Activated effector memory CD4-positive, alpha-beta T cell treated with anti-CD3 and anti-CD28 coated beads, Interleukin-2, amount 50 U/mL, for 16 hours (primary cell): ENCODE results near the gene CEP192.
"Not testable (repeated sequence)": the region's sequence is repeated elsewhere in the genome, so short reads cannot be mapped to it uniquely, and the experiment has no call there.

Experiments used
- DNase-seq: peaks from one replicate; pipeline ENCODE4 v3.0.0-alpha.2; 2020

The CEP192 gene

DNA sequence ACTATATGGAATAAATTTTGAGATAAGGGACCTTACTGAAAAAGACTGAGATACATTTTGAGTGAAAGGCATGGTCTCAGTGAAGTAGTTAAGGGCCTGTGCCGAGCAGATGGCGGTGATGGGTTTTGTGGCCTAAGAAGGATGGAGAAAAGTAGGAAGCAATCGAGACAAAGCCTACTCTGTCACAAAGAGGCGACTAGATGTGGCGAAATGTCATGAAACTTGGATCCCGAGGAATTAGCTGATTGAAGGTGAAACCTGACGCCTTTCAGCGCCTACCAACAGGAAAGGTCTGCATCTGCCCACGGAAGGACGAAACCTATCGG lies 558 bp upstream of the CEP192 start:
- DNase-seq, result no peak

DNA sequence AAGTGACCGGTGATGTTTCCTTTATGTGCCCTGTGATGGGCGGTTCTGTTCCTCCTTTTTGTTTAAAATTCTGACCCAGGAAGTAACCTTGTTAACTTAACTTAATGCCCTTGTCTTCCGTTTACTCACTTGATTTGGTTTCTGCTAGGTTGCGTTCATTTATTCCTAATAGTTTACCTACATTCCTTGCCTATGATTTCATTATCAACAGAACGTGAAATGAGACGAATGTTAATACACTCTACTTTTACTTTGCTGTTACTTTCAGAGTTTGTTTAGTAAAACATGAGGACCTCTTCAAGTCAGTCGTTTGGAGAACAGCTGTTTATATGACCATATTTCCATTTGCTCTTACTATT lies 638 bp downstream of the CEP192 start:
- DNase-seq, result no peak

DNA sequence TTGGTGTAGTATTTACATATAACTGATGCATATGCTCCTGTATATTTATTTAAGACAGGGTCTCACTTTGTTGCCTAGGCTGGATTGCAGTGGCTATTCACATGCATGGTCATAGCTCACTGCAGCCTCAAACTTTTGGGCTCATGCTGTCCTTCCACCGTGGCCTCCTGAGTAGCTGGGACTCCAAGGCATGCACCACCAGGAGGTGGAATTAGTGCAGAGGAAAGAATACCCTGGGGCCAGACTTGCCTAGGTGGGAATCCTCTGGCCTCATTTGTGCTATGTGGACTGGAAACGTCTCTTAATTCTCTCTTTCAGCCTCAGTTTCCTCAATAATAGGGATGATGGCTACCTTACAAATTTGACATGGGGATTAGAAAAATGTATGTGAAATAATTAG lies 2.3 kb downstream of the CEP192 start:
- no peak for DNase-seq

DNA sequence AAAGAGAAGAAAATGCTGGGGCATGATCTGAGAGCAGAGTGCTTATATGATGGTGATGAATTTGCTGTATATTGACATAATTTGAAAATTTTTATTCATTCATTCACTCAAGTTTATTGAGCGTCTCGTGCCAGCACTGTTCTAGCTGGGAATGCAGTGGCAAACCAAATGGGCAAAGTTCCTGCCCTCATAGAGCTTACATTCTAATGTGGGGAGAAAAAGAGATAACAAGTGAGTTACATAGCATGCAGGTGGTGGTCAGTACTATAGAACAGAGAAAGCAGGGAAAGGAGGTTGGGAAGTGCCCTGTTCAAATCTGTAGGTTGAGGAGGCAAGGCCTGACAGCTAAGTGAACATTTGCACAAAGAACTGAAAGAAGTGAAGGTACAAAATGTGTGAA lies 4.3 kb downstream of the CEP192 start:
- no peak for DNase-seq

DNA sequence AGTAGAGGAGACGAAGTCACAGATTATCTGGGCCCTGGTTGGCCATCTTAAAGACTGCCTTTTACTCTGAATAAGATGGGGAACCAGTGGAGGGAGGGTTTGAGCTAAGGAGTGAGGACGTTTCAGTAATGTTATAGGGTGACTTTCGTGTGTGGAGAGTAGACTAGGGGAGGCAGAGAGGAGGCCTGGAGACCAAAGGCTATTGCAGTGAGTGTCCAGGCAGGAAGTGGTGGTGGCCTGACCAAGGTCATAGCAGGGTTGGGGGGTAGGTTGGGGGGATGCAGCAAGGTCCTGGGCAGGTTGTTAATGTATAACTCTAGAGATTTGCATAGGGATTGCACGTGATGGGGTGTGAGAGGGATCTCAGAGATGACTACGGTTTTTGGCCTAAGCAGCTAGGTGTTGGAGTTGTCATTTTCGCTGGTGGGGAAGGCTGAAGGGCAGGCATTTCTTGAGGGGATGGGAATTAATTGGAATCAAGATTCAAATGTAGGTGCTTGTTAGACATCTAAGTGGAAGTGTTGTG lies 4.9 kb downstream of the CEP192 start:
- no peak for DNase-seq

DNA sequence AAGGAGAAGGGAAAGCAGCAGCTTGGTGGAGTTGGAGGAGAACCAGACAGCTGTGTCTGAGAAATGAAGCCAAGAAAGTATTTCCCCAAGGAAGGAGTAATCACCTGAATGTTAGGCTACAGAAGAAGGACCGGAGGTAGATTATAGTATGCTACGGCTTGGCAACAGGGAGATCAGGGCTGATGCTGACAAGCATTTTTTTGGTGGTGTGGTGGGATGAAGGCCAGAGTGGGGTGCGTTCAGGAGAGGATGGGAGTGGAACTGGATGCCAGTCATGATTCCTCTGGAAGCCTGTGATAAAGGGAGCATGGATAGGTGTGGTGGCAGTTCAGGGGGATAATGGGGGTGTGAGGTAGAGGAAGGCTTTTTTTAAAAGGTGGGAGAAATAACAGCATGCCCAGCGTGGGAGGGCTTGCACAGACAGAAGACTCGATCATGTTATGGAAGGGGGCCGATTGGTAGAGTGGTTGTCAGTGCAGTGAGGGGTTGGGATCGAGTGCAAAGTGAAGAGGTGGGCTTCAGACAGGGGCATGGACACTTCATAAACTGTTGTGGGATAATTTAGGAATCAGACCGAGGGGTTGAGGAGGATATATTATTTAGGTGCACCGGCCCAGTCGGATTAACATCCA lies 5.6 kb downstream of the CEP192 start:
- DNase-seq, result no peak

DNA sequence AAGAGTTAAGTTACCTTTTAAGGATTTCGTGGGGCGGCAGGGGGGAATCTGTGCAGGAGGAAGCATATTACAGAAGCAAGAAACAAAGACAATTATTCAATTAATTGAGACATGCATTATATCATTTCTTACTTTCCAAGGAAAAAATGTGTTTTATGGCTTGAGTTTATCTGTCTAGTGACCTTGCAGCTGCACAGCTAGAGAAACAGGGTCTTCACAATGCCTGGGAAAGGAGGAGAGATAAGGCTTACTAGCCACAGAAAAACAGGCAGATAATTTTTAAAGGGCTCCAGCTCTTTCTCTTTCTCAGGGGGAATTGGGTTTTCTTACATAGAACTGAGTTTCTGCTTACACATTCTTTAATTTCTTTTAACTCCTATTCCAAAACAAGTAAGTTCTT lies 6.2 kb downstream of the CEP192 start:
- DNase-seq, result not testable (repeated sequence)

DNA sequence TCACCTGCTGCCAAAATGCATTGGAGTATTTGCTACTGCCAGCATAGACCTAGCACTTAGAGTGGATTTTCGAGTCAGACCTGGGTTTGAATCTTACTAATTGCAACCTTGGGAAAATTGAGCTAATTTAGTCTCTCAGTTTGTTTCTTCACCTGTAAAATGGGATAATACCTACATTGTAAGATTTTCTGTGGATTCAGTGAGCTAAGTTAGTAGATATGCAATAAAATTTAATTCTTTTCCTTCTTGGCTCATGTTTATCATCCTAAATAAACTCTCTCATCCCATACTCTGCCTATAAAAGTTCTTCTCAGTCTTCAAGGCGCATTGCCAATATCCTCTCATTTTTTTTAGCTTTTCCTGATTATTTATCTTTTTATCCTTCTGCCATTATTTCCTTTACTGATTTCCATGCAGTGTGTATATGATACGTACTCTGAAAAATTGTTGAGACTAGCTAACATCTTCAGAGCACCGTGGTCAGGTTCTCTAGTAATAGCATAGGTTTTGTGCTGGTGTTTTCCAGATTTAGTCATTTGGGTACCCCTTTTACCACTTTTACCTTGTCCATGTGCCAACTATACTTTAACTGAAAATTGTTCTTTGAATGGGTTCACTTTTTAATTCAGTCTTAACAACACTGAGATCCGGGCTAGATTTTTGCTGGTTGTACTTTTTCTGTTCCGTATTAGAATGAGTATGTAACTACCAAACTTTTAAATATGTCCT lies 7.3 kb downstream of the CEP192 start:
- no peak for DNase-seq

DNA sequence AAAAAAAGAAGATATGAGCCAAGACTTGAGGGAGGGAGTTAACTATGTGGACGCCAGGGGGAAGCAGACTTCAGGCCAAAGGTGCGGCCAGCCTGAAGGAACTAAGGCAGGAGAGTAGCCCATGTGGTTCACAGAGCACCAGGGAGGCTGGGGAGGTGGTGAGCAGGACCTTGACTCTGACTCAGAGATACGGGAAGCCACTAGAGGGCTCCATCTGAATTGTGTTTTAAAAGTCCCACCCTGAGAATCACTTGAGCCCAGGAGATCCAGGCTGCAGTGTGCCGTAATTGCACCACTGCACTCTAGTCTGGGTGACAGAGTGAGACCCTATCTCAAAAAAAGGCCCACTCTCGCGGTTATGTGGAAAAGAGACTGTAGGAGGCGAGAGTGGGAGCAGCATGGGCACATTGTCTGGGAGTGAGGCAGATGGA lies 12.3 kb downstream of the CEP192 start:
- DNase-seq, result no peak

DNA sequence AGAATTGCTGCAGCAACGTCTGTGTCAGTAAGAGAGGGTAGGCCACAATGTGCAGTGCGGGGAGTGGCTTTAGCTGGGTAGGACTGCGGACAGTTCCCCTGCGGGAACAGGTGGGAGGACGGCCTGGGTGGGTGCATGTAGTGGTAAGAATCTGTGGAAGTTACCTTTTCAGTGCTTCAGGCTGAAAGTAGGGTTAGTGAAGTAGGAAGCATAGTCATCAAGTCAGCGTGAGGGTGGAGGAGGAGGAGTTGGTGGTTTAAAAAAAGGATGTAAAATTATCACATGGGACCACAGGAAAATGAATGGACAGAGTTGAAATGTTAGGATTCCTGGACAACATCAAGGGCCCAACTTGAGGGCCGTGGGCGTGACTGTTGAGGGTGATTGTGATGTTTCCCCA lies 13.2 kb downstream of the CEP192 start:
- no peak for DNase-seq

DNA sequence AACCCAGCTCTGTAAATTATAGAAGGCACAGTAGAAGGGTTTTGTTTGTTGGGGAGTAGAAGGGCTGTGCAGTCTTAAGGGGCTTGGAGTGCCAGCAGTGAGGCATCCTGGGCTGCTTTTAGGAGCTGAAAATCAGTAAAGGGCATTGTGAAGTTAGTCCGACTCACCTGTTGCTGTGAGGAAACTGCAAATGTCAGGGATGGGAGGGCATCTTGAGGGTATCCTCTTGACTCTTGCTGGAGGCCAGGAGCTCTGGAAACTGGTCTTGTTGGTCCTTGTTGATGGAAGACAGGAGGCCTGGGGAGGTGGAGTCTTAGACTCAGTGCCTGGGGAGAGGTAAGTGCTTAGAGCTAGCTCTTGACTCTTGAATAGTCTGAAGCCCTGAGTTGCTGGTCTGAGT lies 14.1 kb downstream of the CEP192 start:
- no peak for DNase-seq

DNA sequence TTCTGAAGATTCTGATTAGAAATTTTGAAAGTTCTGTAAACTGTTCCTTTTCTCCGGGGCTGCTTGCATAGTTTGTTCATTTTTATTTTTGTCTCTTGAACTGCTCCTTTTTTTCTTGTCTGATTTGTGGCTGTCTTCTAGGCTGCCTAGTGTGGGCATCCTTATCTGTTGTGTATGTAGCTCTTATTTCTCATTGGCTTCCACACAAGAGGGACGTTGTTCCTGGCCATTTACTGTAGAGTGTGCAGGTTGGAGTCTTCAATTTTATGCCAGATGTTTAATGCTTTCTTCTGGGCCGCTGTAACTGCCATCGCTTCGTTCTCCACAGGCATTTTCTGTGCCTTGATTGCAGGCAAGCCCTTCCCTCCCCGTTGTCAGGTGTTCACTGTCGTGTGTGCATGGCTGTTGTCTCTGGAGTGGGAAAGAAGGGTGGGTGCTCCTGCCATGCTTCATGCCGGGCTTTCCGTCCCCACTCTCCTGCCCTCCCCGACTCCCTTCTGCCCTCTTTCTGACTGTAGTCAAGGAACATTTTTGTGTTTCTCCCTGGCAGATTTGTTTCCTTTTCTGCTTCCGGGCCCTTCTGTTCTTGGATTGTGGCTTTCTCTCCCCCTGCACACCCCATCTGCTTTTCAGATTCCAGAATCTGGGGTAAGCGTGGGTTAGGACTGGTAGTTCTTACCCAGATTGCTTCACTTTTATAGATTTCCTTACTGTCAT lies 15.5 kb downstream of the CEP192 start:
- no peak for DNase-seq

DNA sequence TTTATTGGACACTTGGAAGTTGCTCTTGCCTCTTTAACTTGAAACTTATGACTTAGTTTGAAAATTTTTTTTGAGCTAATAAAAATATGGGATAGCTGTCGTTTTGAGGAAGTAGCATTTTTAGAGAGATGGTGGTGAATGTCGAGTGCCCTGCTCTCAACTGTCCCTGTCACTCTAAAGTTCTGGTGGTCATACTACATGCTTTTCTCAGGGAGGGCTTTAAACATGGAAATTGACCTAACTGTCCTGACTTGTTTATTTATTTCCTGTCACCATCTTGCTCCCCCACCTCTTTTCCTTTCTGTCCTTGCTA lies 16.0 kb downstream of the CEP192 start:
- DNase-seq, result no peak

DNA sequence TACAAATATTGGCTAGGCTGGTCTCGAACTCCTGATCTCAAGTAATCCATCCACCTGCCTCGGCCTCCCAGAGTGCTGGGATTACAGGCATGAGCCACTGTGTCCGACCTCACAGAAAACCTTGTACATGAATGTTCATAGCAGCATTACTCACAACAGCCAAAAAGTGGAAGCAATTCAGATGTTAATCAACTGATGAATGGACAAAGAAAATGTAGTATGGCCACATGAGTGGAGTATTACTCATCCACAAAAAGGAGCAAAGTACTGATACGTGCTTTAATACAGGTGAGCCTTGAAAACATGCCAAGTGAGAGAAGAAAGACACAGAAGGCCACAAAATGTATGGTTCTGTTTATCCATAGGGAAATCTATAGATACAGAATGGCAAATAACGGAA lies 20.6 kb downstream of the CEP192 start:
- no peak for DNase-seq

DNA sequence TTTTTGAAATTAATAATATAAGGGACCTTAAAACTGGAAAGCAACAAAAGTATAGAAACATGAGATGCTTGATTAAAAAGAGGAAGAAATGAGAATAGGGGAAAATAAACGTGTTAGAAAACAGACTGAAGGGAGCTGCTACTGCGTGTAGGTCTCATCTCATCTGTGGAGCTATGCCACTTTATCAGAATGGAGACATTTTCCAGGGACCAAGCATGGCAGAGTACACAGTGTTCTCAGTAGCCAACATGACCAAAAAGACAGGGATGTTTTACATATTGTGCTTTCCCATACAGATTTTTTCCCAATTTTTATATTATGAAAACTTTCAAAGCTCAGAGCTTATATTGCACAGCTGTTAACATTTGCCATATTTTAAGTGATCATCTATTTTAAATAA lies 23.1 kb downstream of the CEP192 start:
- DNase-seq, result no peak

DNA sequence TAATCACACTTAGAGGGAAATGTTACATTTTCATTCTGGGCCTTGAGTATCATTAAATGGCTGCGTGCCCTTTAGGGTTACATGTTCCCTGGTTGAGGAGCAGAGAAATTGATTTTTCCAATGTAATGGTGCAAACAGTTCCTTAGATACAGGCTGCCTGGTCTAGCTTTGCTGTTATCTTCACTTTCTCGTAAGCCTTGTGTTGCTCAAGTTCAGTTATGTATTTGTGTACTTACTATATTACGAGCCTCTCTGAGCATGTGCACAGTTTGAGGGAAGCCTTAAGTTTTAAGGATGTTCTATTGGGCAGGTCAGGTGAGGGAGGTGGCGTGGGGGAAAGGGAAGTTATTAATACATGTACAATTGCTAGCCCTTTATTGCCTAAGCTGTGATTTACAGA lies 23.7 kb downstream of the CEP192 start:
- no peak for DNase-seq

DNA sequence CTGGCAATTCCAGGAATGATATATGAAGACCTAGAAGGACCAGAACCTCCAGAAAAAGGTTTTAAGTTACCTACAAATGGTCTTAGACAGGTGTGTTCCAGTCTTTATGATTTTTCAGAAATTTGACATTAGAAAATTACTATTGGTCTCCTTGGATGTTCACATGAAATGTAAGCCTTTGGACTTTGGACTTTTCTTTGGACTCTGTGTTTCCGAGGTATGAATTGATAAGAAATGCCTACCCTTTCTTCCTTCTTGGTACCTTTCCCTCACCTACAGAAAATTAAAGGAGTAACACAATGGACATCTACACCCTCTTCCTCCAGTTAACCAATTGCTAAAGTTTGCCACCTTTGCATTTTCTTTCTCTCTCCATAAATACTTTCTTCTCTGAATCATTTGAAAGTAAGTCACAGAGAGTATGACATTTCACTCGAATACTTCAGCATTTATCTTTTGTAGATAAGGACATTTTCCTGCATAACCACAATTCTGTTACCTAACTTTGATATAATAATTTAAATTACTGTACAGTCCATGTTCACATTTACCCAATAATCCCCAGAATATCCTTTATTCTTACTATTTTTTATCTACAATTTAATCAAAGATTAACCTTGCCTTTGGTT lies 26.2 kb downstream of the CEP192 start:
- DNase-seq, result no peak

DNA sequence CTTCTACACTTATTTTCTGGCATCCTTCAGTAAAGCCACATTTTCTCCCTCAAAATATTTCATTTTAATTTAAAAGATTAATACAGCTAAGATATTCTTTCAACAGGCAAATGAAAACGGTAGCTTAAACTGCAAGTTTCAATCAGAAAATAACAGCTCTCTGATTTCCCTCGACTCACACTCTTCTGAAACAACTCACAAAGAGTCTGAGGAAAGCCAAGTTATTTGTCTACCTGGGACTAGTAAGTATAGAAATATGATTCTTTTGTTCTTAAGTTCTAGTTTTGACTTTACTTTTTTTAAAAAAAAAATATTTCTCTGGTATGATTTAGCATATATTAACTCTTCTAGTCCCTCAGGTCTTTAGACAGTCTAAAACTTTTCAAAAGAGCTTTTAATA lies 27.2 kb downstream of the CEP192 start:
- DNase-seq, result no peak

DNA sequence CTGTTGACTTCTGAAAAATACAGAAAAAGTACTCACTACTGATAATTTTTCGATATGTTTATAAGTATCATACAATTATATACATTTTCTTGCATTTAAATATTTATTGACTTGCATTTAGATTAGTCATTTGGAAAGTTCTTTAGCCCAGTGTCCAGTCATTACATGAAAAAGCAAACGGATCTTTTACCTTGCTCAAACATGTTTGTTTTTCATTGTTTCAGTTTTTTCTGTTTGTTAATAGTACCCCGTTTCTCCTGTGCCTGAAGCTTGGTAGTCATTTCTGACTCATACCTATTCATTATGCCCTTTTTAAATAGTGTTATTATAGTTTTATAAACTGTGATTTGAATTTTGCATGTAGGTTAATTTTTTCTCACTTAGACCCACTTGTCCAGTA lies 28.1 kb downstream of the CEP192 start:
- DNase-seq, result no peak

DNA sequence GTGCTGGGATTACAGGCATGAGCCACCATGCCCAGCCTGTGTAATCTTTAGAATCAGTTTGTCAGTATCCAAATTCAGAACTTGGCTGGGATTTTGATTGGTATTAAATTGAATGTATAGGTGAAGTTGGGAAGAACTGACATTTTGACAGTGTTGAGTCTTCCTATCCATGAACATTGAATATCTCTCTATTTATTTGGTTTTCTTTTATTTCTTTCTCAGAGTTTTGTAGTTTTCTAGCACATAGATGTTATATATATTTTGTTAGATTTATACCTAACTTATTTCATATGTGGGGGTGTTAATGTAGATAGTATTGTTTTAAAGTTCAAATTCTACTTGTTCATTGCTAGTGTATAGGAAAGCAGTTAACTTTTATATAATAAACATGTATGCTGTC lies 31.5 kb downstream of the CEP192 start:
- DNase-seq, result no peak

DNA sequence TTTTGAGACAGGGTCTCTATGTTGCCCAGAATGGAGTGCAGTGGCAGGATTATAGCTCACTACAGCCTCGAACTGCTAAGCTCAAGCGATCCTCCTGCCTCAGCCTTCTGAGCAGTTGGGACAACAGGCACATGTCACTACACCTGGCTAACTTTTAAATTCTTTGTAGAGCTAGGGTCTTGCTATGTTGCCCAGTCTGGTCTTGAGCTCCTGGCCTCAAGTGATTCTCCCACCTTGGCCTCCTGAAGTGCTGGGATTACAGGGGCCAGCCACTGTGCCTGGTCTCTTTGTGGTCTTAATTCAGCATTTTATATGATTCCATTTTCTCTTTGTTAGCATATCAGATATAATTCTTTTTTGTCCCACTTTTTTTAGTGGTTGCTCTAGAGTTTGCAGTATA lies 34.1 kb downstream of the CEP192 start:
- DNase-seq, result no peak

DNA sequence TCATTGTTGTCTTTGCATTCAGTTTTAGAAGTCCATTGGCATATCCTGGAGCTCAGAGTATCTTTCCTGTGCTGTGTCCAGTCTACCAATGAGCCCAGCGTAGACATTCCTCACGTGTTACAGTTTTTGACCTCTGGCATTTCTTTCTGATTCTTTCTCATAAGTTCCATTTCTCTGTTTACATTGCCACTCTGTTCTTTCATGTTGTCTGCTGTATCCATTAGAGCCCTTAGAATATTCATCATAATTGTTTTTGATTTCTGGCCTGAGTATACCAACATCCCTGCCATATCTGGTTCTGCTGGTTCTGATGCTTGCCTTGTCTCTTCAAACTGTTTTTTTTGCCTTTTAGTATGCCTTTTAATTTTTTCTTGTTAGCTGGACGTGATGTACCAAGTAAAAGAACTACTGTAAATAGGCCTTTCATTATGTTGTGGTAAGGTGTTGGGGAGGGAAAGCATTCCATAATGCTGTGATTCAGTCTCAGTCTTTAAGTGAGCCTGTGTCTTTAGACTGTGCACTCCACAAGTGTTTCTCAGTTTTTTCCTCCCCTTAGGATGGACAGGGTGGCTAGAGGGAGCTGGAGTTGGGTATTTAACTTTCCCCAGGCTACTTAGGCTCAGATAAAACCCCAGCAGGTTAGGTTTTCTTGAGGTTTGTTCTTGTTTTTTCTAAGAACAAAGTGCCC lies 35.6 kb downstream of the CEP192 start:
- DNase-seq, result no peak

DNA sequence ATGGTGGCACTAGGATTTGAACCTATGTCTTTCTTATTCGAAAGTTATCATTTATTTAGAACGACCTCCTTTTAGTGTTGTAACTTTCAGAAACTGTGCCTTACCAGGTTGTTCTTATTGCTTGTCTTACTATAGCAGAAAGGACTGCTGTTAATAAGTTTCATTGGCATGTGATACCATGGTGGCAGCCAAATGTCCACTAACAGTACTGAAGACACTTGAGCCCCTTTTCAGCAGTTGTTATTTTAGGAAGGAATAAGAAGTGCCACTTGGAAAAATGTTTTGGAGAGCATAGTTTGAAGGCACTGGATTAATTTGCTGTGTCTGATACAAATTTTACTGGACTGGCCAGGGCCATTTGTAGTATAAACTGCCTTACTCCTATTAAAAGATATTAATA lies 37.7 kb downstream of the CEP192 start:
- DNase-seq, result no peak

DNA sequence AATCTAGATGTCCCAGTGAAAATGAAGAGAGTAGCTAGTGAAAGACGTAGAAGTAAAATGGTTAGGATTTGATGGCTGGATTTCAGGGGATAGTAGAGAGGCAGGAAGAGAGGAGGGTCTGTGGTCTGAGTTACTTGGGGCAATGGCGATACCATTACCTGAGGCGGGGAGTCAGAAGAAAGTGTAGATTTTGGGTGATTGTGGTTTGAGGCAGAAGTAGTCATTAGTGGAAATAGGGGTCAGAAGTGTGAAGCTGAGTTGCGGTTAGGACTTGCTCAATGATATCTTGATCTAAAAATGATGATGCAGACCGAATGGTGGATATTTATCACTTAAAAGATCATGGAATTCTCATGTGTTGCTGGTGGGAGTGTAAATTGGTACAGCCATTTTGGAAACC lies 41.0 kb downstream of the CEP192 start:
- no peak for DNase-seq
